ENCODE data around the gene ZNF618. TPM values are rescaled to one million over a fixed set of nuclear protein-coding genes. Genes with fewer than 3 reads are reported as not detected.

ZNF618 gene
- total RNA-seq, 2 donors from 2014 or later, result 1.4 to 3.0 TPM

GRCh38 chr9:114102484-114102883, 226.4 kb downstream of the ZNF618 start:
- Histone ChIP-seq H3K9me3 (no peaks in the 10 kb centered on the region), H3K4me3 (no peak overlapping the region), H3K36me3 (no peaks in the 10 kb centered on the region), H3K27me3 (no peaks in the 10 kb centered on the region), H3K4me1 (peaks cover 0 to 15% of the 10 kb centered on the region in 2 donors), H3K27ac (no peak overlapping the region)
- TF ChIP-seq CTCF (IDR thresholded peaks at IDR 0.05), result no peak
- DNase-seq (ENCODE audit: low spot score), result no peak

DNA sequence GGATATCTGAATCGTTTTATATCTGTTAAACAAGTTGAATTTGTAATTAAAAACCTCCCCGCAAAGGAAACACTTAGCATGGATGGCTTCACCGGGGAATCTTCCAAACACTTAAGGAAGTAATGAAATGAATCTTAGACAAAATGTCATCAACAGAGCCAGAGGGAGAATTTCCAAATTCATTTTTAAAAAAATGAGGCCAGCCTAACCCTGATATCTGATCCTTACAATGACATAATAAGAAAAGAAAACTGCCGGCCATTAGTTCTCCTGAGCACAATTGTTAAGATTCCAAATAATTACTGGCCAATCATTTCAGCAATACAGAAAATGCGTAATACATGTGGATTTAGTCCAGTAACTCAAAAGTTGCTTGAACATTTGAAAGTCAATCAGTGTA, 229.1 kb downstream of the ZNF618 start:
- Histone ChIP-seq H3K36me3 (no peaks in the 10 kb centered on the region), H3K9me3 (no peaks in the 10 kb centered on the region), H3K4me3 (no peak overlapping the region), H3K4me1 (no peaks in the 10 kb centered on the region), H3K27me3 (no peaks in the 10 kb centered on the region), H3K27ac (no peak overlapping the region)
- TF ChIP-seq CTCF (IDR thresholded peaks at IDR 0.05), result no peak
- no peak for DNase-seq (ENCODE audit: low spot score)

Other genes starting within 250 kb of the ZNF618 start
- not detected for gene AMBP, start 202.0 kb downstream of the ZNF618 start, total RNA-seq
- not detected for gene KIF12, start 223.0 kb downstream of the ZNF618 start, total RNA-seq